GM23338 (cell line): ENCODE measurements around the gene NLRX1. TPM values are rescaled to one million over a fixed set of nuclear protein-coding genes. Genes with fewer than 3 reads are reported as not detected.

Experiments used
- CREB1 ChIP-seq: fragments of 250-450 bp; sonication (Bioruptor Pico); IDR thresholded peaks from 2 replicates; pipeline ENCODE4 v1.5.0; 2020; ENCODE audit warnings: low read depth, mild to moderate bottlenecking, moderate library complexity
- CTCF ChIP-seq, 2 experiments: fragments of 200-600 bp in 1 of 2; sonication (generic) in 1 of 2; conservative IDR thresholded peaks; 2 replicates each; pipeline versions ENCODE4 v1.5.1 to v1.6.1; 2016 to 2017; ENCODE audit warnings: antibody characterized with exemption in 2 of 2, low read depth in 2 of 2, mild to moderate bottlenecking in 2 of 2, moderate library complexity in 1 of 2
- ETS1 ChIP-seq: IDR thresholded peaks from 2 replicates; pipeline ENCODE4 v1.6.1; 2016; ENCODE audit warnings: antibody characterized with exemption
- EZH2phosphoT487 ChIP-seq: fragments of 200-600 bp; sonication (generic); IDR thresholded peaks from one replicate; pipeline ENCODE4 v1.8.1; 2018; ENCODE audit warnings: antibody characterized with exemption; ENCODE audit not compliant: unreplicated experiment
- NANOG ChIP-seq: IDR thresholded peaks from 2 replicates; pipeline ENCODE4 v1.6.1; 2016; ENCODE audit warnings: antibody characterized with exemption, borderline replicate concordance
- STAT1 ChIP-seq: IDR thresholded peaks from one replicate; pipeline ENCODE4 v1.6.1; 2016; ENCODE audit warnings: antibody characterized with exemption; ENCODE audit not compliant: unreplicated experiment
- ZNF114 ChIP-seq: fragments of 250-450 bp; sonication (Bioruptor Pico); IDR thresholded peaks from 2 replicates; pipeline ENCODE4 v1.5.0; 2020; ENCODE audit warnings: mild to moderate bottlenecking, moderate library complexity
- ZNF331 ChIP-seq: fragments of 250-450 bp; sonication (Bioruptor Pico); IDR thresholded peaks from 2 replicates; pipeline ENCODE4 v1.5.0; 2020; ENCODE audit warnings: low read depth, mild to moderate bottlenecking, moderate library complexity
- ZNF462 ChIP-seq: fragments of 250-450 bp; sonication (Bioruptor Pico); IDR thresholded peaks from 2 replicates; pipeline ENCODE4 v1.5.0; 2020; ENCODE audit warnings: mild to moderate bottlenecking, moderate library complexity
- polyA plus RNA-seq: library from polyadenylated mRNA; unstranded; fragments of >200 nt; fragmentation: Nextera tagmentation; extraction: Ambion mirVana; gene quantifications from 2 replicates; pipeline ENCODE4 v1.2.1, GENCODE V29; 2016
- total RNA-seq: library from RNA; depleted of rRNA; stranded (reverse); fragments of >200 nt; shearing (Covaris generic); gene quantifications from 2 replicates; pipeline ENCODE4 v1.2.3, GENCODE V29; 2014

Gene NLRX1
- total and polyA plus RNA-seq, 2 experiments from 2014 or later = 2.8 to 13.8 TPM

- no peak for TF ChIP-seq ZNF462 (CRISPR knock-in tag)
- no peak for TF ChIP-seq CREB1 (CRISPR knock-in tag)
- TF ChIP-seq EZH2phosphoT487 = no peak
- no peak for TF ChIP-seq ZNF114
- TF ChIP-seq ETS1 = no peak
- no peak for TF ChIP-seq NANOG
- TF ChIP-seq CTCF (conservative IDR thresholded peaks at IDR 0.05; ENCODE audit: low read depth in 2 of 2) = no peak
- TF ChIP-seq STAT1 = no peak
- TF ChIP-seq ZNF331 = no peak
Observed at GRCh38 chr11:119125821-119126220, 42.7 kb upstream of the NLRX1 start (continued).
